WTC11 (cell line): Measurements from ENCODE around the gene ZNF860. TPM values are rescaled to one million over a fixed set of nuclear protein-coding genes. Genes with fewer than 3 reads are reported as not detected.
A peak's percentile ranks its signal among the peaks of the same experiment; 100 is the strongest.

ENCODE experiments used
- ATAC-seq: fragments of 200-7000 bp; cut with Tn5 transposase; 2 replicates; pipeline ENCODE4 v1.10.0; 2021; ENCODE audit warnings: mild to moderate bottlenecking, moderate library complexity
- CTCF ChIA-PET: fragments of 300-600 bp; sonication (Branson Sonifier 250); formaldehyde crosslinking; loops from one replicate; lab custom pipeline; 2021; ENCODE audit warnings: antibody characterized with exemption; lab: Charles Lee
- POLR2A ChIA-PET: fragments of 350-600 bp; sonication (Branson Sonifier 250); formaldehyde crosslinking; loops from one replicate; lab custom pipeline; 2021; ENCODE audit warnings: antibody characterized with exemption; lab: Charles Lee
- DNase-seq: peaks from one replicate; pipeline ENCODE4 v3.0.0; 2021; ENCODE audit warnings: low spot score
- H3K27ac Mint-ChIP-seq: 2 replicates; pipeline ENCODE4 v1.8.0; 2021; ENCODE audit warnings: mixed read lengths
- H3K27me3 Mint-ChIP-seq: 2 replicates; pipeline ENCODE4 v1.8.0; 2021; ENCODE audit warnings: low read depth, mild to moderate bottlenecking, moderate library complexity, mixed read lengths
- H3K36me3 Mint-ChIP-seq: 2 replicates; pipeline ENCODE4 v1.8.0; 2021; ENCODE audit warnings: mixed read lengths
- H3K4me1 Mint-ChIP-seq: 2 replicates; pipeline ENCODE4 v1.8.0; 2022; ENCODE audit warnings: mixed read lengths
- H3K4me3 Mint-ChIP-seq: 2 replicates; pipeline ENCODE4 v1.8.0; 2021; ENCODE audit warnings: mild to moderate bottlenecking, moderate library complexity, mixed read lengths
- H3K9me3 Mint-ChIP-seq: 2 replicates; pipeline ENCODE4 v1.8.0; 2021; ENCODE audit warnings: mixed read lengths
- CBFB ChIP-seq: sonication (generic); formaldehyde crosslinking; IDR thresholded peaks from 2 replicates; pipeline ENCODE4 v1.8.1; 2022; ENCODE audit warnings: mild to moderate bottlenecking, low read depth, missing genetic modification reagents
- CREB1 ChIP-seq: sonication (generic); formaldehyde crosslinking; IDR thresholded peaks from 2 replicates; pipeline ENCODE4 v1.8.0; 2023; ENCODE audit warnings: mild to moderate bottlenecking, missing genetic modification reagents
- ERG ChIP-seq: fragments of 250-450 bp; sonication (Bioruptor Pico); IDR thresholded peaks from 2 replicates; pipeline ENCODE4 v1.8.0; 2021; ENCODE audit warnings: mild to moderate bottlenecking
- GRHL2 ChIP-seq: fragments of 250-450 bp; sonication (Bioruptor Pico); IDR thresholded peaks from 2 replicates; pipeline ENCODE4 v1.8.0; 2022; ENCODE audit warnings: mild to moderate bottlenecking, moderate library complexity; ENCODE audit not compliant: insufficient replicate concordance, severe bottlenecking
- GTF2I ChIP-seq: fragments of 250-450 bp; sonication (Bioruptor Pico); conservative IDR thresholded peaks from 2 replicates; pipeline ENCODE4 v1.4.0; 2021; ENCODE audit warnings: mild to moderate bottlenecking
- HMGA2 ChIP-seq: fragments of 250-450 bp; sonication (Bioruptor Pico); IDR thresholded peaks from 2 replicates; pipeline ENCODE4 v1.4.0; 2021; ENCODE audit warnings: mild to moderate bottlenecking, moderate library complexity
- IRF1 ChIP-seq: sonication (generic); formaldehyde crosslinking; IDR thresholded peaks from 2 replicates; pipeline ENCODE4 v1.8.0; 2023; ENCODE audit warnings: missing genetic modification reagents
- MLX ChIP-seq: sonication (generic); formaldehyde crosslinking; IDR thresholded peaks from 2 replicates; pipeline ENCODE4 v1.8.1; 2023; ENCODE audit warnings: mild to moderate bottlenecking, missing genetic modification reagents, moderate library complexity
- MXD4 ChIP-seq: fragments of 250-450 bp; sonication (Bioruptor Pico); IDR thresholded peaks from 2 replicates; pipeline ENCODE4 v1.8.0; 2021; ENCODE audit warnings: mild to moderate bottlenecking, moderate library complexity, borderline replicate concordance
- NFATC4 ChIP-seq: fragments of 250-450 bp; sonication (Bioruptor Pico); IDR thresholded peaks from 2 replicates; pipeline ENCODE4 v1.9.0; 2021; ENCODE audit warnings: mild to moderate bottlenecking
- NR2C2 ChIP-seq: sonication (generic); formaldehyde crosslinking; IDR thresholded peaks from 2 replicates; pipeline ENCODE4 v1.8.0; 2022; ENCODE audit warnings: mild to moderate bottlenecking, missing genetic modification reagents
- NR3C1 ChIP-seq: sonication (generic); formaldehyde crosslinking; conservative IDR thresholded peaks from 2 replicates; pipeline ENCODE4 v1.8.1; 2023; ENCODE audit warnings: low read depth, mild to moderate bottlenecking, missing genetic modification reagents
- RORB ChIP-seq: fragments of 250-450 bp; sonication (Bioruptor Pico); IDR thresholded peaks from 2 replicates; pipeline ENCODE4 v1.9.0; 2021; ENCODE audit warnings: mild to moderate bottlenecking
- SOX15 ChIP-seq: fragments of 250-450 bp; sonication (Bioruptor Pico); IDR thresholded peaks from 2 replicates; pipeline ENCODE4 v1.9.0; 2021; ENCODE audit warnings: mild to moderate bottlenecking
- STAT6 ChIP-seq: sonication (generic); formaldehyde crosslinking; conservative IDR thresholded peaks from 2 replicates; pipeline ENCODE4 v1.8.1; 2023; ENCODE audit warnings: mild to moderate bottlenecking, low read depth, missing genetic modification reagents, moderate library complexity
- USF2 ChIP-seq: sonication (generic); formaldehyde crosslinking; IDR thresholded peaks from 2 replicates; pipeline ENCODE4 v1.8.1; 2023; ENCODE audit warnings: mild to moderate bottlenecking, missing genetic modification reagents, moderate library complexity
- ZBTB43 ChIP-seq: sonication (generic); formaldehyde crosslinking; IDR thresholded peaks from 2 replicates; pipeline ENCODE4 v1.8.1; 2023; ENCODE audit warnings: mild to moderate bottlenecking, missing genetic modification reagents
- ZMAT4 ChIP-seq: fragments of 250-450 bp; sonication (Bioruptor Pico); IDR thresholded peaks from 2 replicates; pipeline ENCODE4 v1.9.0; 2021; ENCODE audit warnings: mild to moderate bottlenecking
- ZNF219 ChIP-seq: sonication (generic); formaldehyde crosslinking; IDR thresholded peaks from 2 replicates; pipeline ENCODE4 v1.8.0; 2023; ENCODE audit warnings: missing genetic modification reagents, mild to moderate bottlenecking, borderline replicate concordance
- ZNF232 ChIP-seq: sonication (generic); formaldehyde crosslinking; IDR thresholded peaks from 2 replicates; pipeline ENCODE4 v1.8.0; 2022; ENCODE audit warnings: mild to moderate bottlenecking, missing genetic modification reagents
- ZNF317 ChIP-seq: sonication (generic); formaldehyde crosslinking; IDR thresholded peaks from 2 replicates; pipeline ENCODE4 v1.8.1; 2023; ENCODE audit warnings: low read depth, mild to moderate bottlenecking, moderate library complexity, missing genetic modification reagents, borderline replicate concordance
- ZNF396 ChIP-seq: fragments of 250-450 bp; sonication (Bioruptor Pico); IDR thresholded peaks from 2 replicates; pipeline ENCODE4 v1.8.0; 2021; ENCODE audit warnings: mild to moderate bottlenecking, moderate library complexity, borderline replicate concordance
- ZNF416 ChIP-seq: fragments of 250-450 bp; sonication (Bioruptor Pico); IDR thresholded peaks from 2 replicates; pipeline ENCODE4 v1.9.0; 2021; ENCODE audit warnings: mild to moderate bottlenecking, inconsistent platforms
- ZNF423 ChIP-seq: fragments of 250-450 bp; sonication (Bioruptor Pico); IDR thresholded peaks from 2 replicates; pipeline ENCODE4 v2.1.2; 2022; ENCODE audit warnings: mild to moderate bottlenecking, moderate library complexity
- total RNA-seq: library from RNA; stranded (reverse); gene quantifications from 3 replicates; pipeline ENCODE4 v1.2.3, GENCODE V29; 2021

The ZNF860 gene
- total RNA-seq, 1 experiment from 2014 or later, result 6.5 TPM

- H3K4me3 Mint-ChIP-seq, result no peak overlapping the region
- peaks cover 4% of the 10 kb centered on the region; the same call in 1 of the 2 replicates for H3K36me3 Mint-ChIP-seq
- ChIA-PET CTCF (interaction anchor here (0.7 to 1.1 kb wide), 3 partner anchors 9 to 245 kb away, joined by 3 to 6 read pairs (median 4); no protein-coding TSS in a partner anchor), POLR2A (no interaction called here)
- TF ChIP-seq ZNF423 (CRISPR knock-in tag) (no peak), ZNF232 (CRISPR knock-in tag) (0 out of 2 replicates have a peak, but pooled peaks have one; percentile 23), GTF2I (CRISPR knock-in tag) (no peak)
- H3K9me3 Mint-ChIP-seq, result no peaks in the 10 kb centered on the region
- no peaks in the 10 kb centered on the region for H3K27me3 Mint-ChIP-seq
- H3K27ac Mint-ChIP-seq, result peak overlapping the region; percentile 85
- peaks cover 76% of the 10 kb centered on the region for H3K4me1 Mint-ChIP-seq
- DNase-seq, result no peak
- peak; percentile 43 for ATAC-seq
Measured at GRCh38 chr3:31968927-31969418, 12.6 kb upstream of the ZNF860 start.

GRCh38 chr3:31971607-31972006 lies 9.9 kb upstream of the ZNF860 start:
- no peaks in the 10 kb centered on the region for H3K27me3 Mint-ChIP-seq
- DNase-seq (no peak), ATAC-seq (no peak)
- no peaks in the 10 kb centered on the region for H3K9me3 Mint-ChIP-seq
- CTCF ChIA-PET, result interaction anchor here (0.6 to 0.7 kb wide), 3 partner anchors 96 to 402 kb away, joined by 3 to 4 read pairs (median 3); no protein-coding TSS in a partner anchor
- TF ChIP-seq CREB1 (CRISPR knock-in tag) (no peak), GTF2I (CRISPR knock-in tag) (no peak), ZNF423 (CRISPR knock-in tag) (no peak), ERG (no peak), STAT6 (no peak), CBFB (CRISPR knock-in tag) (no peak), ZMAT4 (no peak)
- peaks cover 88% of the 10 kb centered on the region for H3K4me1 Mint-ChIP-seq
- H3K27ac Mint-ChIP-seq, result no peak overlapping the region
- POLR2A ChIA-PET, result interaction anchor here (1.6 to 2.4 kb wide), 2 partner anchors 10 to 12 kb away, joined by 4 to 8 read pairs; partner anchors contain the start of genes OSBPL10 and ZNF860
- H3K4me3 Mint-ChIP-seq, result no peak overlapping the region
- no peaks in the 10 kb centered on the region for H3K36me3 Mint-ChIP-seq

- no peak overlapping the region for H3K4me3 Mint-ChIP-seq
- peaks cover 10% of the 10 kb centered on the region; the same call in 1 of the 2 replicates for H3K36me3 Mint-ChIP-seq
- H3K27me3 Mint-ChIP-seq, result no peaks in the 10 kb centered on the region
- ATAC-seq (no peak), DNase-seq (no peak)
- H3K4me1 Mint-ChIP-seq, result peaks cover 83% of the 10 kb centered on the region
- ChIA-PET POLR2A (no interaction called here), CTCF (no interaction called here)
- no peaks in the 10 kb centered on the region for H3K9me3 Mint-ChIP-seq
- peak overlapping the region; percentile 67; the same call in 1 of the 2 replicates for H3K27ac Mint-ChIP-seq
- TF ChIP-seq ZNF396 (CRISPR knock-in tag), result no peak
- no peak for TF ChIP-seq ZNF219 (CRISPR knock-in tag)
- no peak for TF ChIP-seq SOX15 (CRISPR knock-in tag)
- no peak for TF ChIP-seq NR3C1 (CRISPR knock-in tag)
- TF ChIP-seq USF2 (CRISPR knock-in tag), result no peak
- TF ChIP-seq NFATC4 (CRISPR knock-in tag), result no peak
- no peak for TF ChIP-seq GRHL2 (CRISPR knock-in tag)
- no peak for TF ChIP-seq MXD4
- no peak for TF ChIP-seq NR2C2
- no peak for TF ChIP-seq MLX
- TF ChIP-seq CBFB (CRISPR knock-in tag), result no peak
- TF ChIP-seq ZBTB43 (CRISPR knock-in tag), result no peak
- no peak for TF ChIP-seq HMGA2
- no peak for TF ChIP-seq RORB (CRISPR knock-in tag)
- TF ChIP-seq IRF1 (CRISPR knock-in tag), result no peak
- TF ChIP-seq ZNF317 (CRISPR knock-in tag), result no peak
- no peak for TF ChIP-seq ZNF416 (CRISPR knock-in tag)
Measured at GRCh38 chr3:31973081-31973480, 8.5 kb upstream of the ZNF860 start.
